NCI-H226 (cell line): Measurements from ENCODE around the gene TARP.
"Not testable (repeated sequence)": the region's sequence is repeated elsewhere in the genome, so short reads cannot be mapped to it uniquely, and the experiment has no call there.

Source experiments
- DNase-seq: peaks from one replicate; pipeline ENCODE4 v3.0.0-alpha.2; 2015

The TARP gene

GRCh38 chr7:38259157-38259556, 14.3 kb downstream of the TARP start:
- DNase-seq: not testable (repeated sequence)

GRCh38 chr7:38257350-38257677, 16.1 kb downstream of the TARP start:
- no peak for DNase-seq

GRCh38 chr7:38249849-38250248, 23.6 kb downstream of the TARP start:
- not testable (repeated sequence) for DNase-seq

- DNase-seq: no peak
Observed at GRCh38 chr7:38248069-38248567, 25.3 kb downstream of the TARP start.

GRCh38 chr7:38245409-38245977, 27.9 kb downstream of the TARP start:
- DNase-seq: no peak

- no peak for DNase-seq
Observed at GRCh38 chr7:38244516-38244915, 28.9 kb downstream of the TARP start.

- DNase-seq: not testable (repeated sequence)
Observed at GRCh38 chr7:38243345-38243744, 30.1 kb downstream of the TARP start.

GRCh38 chr7:38242814-38243213, 30.6 kb downstream of the TARP start:
- no peak for DNase-seq

- DNase-seq: no peak
Observed at GRCh38 chr7:38241071-38241470, 32.4 kb downstream of the TARP start.

- not testable (repeated sequence) for DNase-seq
Observed at GRCh38 chr7:38239129-38239528, 34.3 kb downstream of the TARP start.

GRCh38 chr7:38235606-38236005, 37.8 kb downstream of the TARP start:
- no peak for DNase-seq

GRCh38 chr7:38234759-38235158, 38.7 kb downstream of the TARP start:
- DNase-seq: not testable (repeated sequence)

GRCh38 chr7:38232502-38233366, 40.7 kb downstream of the TARP start:
- no peak for DNase-seq

GRCh38 chr7:38229884-38230642, 43.4 kb downstream of the TARP start:
- DNase-seq: no peak

GRCh38 chr7:38229386-38229785, 44.0 kb downstream of the TARP start:
- peak; percentile 72 for DNase-seq

GRCh38 chr7:38224392-38224791, 49.0 kb downstream of the TARP start:
- DNase-seq: no peak

- no peak for DNase-seq
Observed at GRCh38 chr7:38223306-38223705, 50.1 kb downstream of the TARP start.

- peak; percentile 35 for DNase-seq
Observed at GRCh38 chr7:38222481-38223096, 50.8 kb downstream of the TARP start.

- no peak for DNase-seq
Observed at GRCh38 chr7:38220452-38220851, 53.0 kb downstream of the TARP start.

- DNase-seq: no peak
Observed at GRCh38 chr7:38217672-38218071, 55.8 kb downstream of the TARP start.

- peak; percentile 89 for DNase-seq
Observed at GRCh38 chr7:38215735-38216670, 57.4 kb downstream of the TARP start.

- DNase-seq: no peak
Observed at GRCh38 chr7:38215115-38215514, 58.3 kb downstream of the TARP start.
